Stimulated activated naive CD4-positive, alpha-beta T cell treated with Interleukin-2 at 50 U/mL for 16 hours (primary cell): Measurements from ENCODE around the gene ARHGAP15.

Source experiments
- DNase-seq: peaks from one replicate; lab custom pipeline; 2025; lab: John Stamatoyannopoulos, UW

ARHGAP15 gene

GRCh38 chr2:143720095-143720664, 591.0 kb downstream of the ARHGAP15 start:
- DNase-seq: no peak

GRCh38 chr2:143725400-143725799, 596.2 kb downstream of the ARHGAP15 start:
- DNase-seq: no peak

DNA sequence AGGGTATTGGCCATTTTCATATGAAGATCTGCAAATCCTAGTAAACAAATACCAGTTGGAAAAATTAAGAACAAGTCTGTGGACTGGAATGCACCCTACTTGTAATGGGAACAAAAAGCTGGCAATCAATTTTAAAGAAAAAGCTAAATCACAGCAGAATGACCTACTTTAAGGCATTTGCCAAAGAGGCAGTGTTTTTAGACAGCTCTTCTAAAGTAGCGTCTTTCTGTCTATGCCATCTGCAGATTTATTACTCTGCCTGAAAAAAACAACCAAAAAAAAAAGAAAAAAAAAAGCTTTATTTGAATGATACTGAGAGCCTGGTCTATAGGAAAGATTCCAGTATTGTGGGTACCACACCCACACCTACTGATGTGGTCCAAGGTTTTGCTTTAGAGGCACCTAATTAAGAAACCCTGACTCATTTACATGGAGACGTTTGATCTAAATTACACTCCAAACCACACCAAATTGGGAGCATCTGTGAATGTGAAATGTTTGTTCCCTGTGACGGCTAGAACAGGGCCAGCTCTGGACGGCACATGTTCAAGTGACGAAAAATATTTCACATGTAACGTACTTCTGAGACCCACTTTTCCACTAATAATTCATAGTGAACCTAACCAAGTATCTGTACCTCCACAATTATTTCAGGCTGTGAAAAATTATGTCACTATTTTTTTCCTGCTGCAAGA, 597.1 kb downstream of the ARHGAP15 start:
- DNase-seq: no peak

DNA sequence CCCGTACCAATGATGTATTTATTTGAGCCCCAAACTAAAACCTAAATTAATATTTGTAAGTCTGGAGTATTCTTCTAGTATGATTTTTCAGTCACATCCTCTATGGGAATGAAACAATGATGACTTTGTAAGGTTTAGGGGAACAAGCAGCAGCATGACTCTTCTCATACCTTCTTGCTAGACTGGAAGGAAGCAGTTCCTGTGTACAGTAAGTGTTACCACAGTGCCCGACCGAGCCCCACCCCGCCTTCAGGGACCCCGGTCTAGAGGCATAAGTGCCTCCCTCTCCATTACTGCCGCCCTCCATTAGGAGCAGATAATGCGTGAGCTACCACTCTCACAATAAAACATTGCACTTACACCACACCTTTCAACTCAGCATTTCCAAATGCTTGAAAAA, 599.3 kb downstream of the ARHGAP15 start:
- DNase-seq: no peak

- no peak for DNase-seq
These were observed 600.1 kb downstream of the ARHGAP15 start for GRCh38 chr2:143729296-143729814.

- DNase-seq: peak; percentile 2
These were observed 601.1 kb downstream of the ARHGAP15 start for GRCh38 chr2:143730155-143730952.

- no peak for DNase-seq
These were observed 601.7 kb downstream of the ARHGAP15 start for GRCh38 chr2:143730953-143731260.

- no peak for DNase-seq
These were observed 602.9 kb downstream of the ARHGAP15 start for GRCh38 chr2:143732076-143732475.

- DNase-seq: no peak
These were observed 603.7 kb downstream of the ARHGAP15 start for GRCh38 chr2:143732871-143733270.

DNA sequence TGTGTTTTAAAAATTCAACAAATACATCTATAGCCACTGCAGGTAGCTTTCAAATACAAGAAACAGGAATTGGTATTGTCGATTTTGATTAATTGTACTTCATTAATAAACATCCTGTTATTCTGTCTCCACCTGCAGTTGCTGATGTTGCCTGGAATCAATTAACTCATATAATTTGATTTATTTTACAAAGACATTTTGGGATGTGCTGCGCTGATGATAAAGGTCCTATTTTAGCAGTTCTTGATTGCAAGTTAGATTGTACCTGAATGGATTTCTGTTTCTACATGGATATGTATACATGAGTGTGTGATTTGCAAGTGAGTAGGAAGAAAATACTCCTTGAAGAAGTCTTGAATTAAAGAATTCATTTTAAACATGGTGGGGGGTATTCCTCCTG, 605.3 kb downstream of the ARHGAP15 start:
- no peak for DNase-seq

GRCh38 chr2:143736904-143737303, 607.7 kb downstream of the ARHGAP15 start:
- no peak for DNase-seq

DNA sequence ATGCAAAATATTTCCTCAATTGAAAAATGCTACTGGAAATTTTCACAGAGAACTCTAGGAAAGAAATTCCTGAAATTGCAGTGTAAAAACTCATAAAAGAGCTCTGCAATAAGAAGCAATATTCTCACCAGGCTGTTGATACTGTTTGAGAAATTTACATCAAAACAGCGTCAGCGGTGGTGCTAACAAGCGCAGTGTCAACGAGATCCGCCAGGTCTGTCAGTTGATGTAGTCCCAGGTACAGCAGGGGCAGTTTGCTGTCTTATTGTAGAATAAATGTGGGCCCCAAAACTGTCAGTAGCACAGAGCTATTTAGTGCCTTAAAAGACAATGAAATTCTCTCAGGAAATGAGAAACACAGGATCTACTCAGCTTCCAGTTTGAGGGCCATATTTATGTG, 611.2 kb downstream of the ARHGAP15 start:
- no peak for DNase-seq

- no peak for DNase-seq
These were observed 612.0 kb downstream of the ARHGAP15 start for GRCh38 chr2:143741205-143741604.

- DNase-seq: no peak
These were observed 613.4 kb downstream of the ARHGAP15 start for GRCh38 chr2:143742581-143742980.

DNA sequence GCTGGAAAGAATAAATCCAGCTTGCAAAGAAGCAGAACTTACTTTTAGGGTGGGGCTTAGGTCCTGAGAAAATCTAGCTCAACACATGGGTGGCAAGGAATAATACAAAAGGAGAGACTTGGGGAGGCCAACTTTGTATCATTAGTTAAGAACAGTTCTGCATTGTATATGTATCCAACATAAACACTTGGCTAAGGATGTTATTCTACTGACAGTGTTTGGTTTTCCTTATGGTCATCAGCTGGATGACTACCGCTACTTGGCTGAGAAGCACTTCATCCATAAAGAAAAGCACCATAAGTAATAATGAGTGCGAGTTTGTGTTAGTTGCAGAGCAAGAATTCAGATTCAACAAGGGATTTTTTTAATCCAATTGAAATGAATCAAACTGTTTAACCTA, 614.9 kb downstream of the ARHGAP15 start:
- no peak for DNase-seq

DNA sequence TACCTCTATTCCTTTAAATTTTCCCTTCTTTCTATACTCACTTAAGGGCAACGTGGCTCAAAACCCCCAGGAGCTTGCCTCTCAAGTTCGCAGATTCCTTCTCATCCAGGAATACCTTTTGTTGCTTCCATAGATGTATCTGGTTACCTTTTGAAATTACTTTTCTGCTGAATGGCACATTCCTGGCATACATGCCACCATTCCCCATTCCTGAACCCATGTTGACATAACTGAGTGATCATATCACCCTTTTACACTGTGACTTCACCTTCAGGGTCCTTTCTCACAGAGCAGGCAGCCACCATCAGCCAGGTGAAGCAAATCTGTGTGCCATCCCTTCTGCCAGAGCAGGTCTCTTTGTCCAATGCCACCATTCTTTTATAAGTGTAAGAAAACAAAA, 615.8 kb downstream of the ARHGAP15 start:
- no peak for DNase-seq

- DNase-seq: no peak
These were observed 625.5 kb downstream of the ARHGAP15 start for GRCh38 chr2:143754742-143755141.

DNA sequence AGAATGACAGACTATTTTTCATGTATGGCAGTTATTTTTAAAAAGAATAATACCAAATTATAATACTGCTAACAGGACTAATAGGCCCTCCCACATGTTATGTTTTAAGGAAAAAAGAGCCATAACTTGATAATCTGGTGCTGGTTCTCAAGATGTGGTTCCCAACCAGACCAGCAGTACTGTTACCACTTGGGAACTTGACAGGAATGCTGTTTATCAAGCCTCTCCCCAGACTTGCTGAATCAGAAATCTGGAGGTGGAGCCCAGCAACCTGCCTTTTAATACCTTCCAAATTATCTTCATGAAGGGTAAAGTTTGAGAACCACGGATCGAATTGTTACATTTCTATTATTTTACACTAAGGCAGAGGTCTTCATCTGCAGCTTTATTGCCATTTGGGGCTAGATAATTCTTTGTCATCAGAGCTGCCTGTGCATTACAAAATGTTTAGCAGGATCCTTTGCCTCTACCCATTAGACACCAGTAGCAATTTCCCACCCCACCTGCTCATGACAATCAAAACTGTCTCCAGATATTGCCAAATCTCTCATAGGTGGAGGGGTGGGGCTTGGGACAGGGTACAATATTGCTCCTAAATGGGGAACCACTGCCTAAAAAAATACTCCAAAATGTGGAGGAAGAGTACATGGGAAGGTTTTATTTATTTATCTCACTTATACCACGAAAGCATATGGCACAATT, 629.6 kb downstream of the ARHGAP15 start:
- DNase-seq: no peak

GRCh38 chr2:143759455-143759854, 630.2 kb downstream of the ARHGAP15 start:
- no peak for DNase-seq

DNA sequence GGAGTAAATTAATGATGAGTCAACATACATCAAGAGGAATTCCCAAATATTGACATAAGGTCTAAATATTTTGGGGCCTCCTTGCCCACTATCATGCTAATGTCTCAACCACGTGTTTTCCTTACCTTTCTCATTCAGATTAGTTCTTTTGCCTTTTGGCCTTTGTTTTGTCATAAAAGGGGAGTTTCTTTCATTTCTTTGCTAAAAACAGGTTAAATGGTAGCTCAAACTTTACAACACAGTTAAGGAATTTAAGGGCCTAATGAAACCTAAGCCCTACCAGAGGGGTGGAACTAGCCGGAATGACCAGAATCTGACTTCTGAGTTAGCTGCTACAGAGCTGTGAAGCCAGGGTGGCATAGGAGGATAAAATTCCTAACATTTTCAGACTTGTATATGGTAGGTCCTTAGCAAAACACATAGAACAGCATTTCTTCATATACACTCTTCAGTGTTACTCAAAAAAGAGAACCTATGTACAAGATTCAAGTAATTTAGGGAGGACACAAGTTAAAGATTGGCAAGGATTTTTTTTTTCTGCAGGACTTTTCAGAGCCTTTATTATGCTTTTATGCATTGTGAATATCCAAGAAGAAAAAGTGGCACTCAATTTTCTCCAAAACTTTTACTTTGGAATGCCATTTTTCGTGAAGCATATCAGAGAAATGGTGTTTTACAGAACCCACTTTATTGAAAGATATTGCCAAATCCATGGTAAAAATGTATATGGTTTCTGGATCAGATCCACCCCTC, 633.1 kb downstream of the ARHGAP15 start:
- DNase-seq: no peak

- DNase-seq: no peak
These were observed 635.0 kb downstream of the ARHGAP15 start for GRCh38 chr2:143764261-143764660.

DNA sequence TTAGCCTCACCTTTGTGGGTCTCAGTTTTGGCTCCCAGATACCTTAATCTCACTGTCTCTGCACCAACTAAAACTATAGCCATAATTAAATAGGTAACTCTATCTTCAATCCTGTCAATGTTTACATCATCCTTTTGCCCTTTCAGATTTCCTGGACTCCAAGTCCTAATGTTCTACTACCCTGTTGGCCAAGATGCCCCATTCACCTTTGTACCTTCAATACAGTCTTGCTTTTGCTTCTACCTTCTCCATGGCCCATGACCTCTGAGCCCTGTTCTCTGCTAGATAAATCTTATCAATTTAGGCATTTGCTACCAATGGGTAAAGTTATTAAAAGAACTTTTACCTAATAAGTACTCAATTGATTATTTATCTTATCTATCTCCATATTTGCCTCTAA, 635.5 kb downstream of the ARHGAP15 start:
- DNase-seq: no peak
